GM18873 (cell line): ENCODE results near the gene RNU6-8.

Experiments used
- ATAC-seq: cut with Tn5 transposase; IDR thresholded peaks from one replicate; pipeline ENCODE4 v1.9.1; 2021; ENCODE audit warnings: mild to moderate bottlenecking, moderate library complexity, moderate number of reproducible peaks; ENCODE audit not compliant: unreplicated experiment, low FRiP score

The RNU6-8 gene

GRCh38 chr14:32166029-32166428, 37.0 kb downstream of the RNU6-8 start:
- no peak for ATAC-seq
